Measurements from ENCODE around the gene RCN2.

The RCN2 gene

DNA sequence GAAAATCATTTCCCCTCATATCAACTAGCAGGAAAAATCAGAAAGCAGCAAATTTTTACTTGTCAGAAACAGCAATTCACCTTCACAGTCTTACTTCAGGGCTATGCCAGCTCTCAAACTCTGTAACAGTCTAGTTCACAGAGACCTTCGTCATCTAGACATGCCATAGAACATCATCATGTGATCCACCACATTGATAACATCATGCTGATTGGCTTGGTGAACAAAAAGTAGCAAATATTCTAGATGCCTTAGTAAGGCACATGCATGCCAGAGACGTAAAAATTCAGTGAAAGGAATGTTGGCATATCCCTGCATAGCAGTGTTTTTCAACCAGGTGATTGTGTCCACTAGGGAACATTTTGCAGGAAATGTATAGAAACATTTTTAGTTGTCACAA lies 17.8 kb upstream of the RCN2 start:
- no peaks in the 10 kb centered on the region for H3K9me3 ChIP-seq
- TF ChIP-seq, protein P1, sequence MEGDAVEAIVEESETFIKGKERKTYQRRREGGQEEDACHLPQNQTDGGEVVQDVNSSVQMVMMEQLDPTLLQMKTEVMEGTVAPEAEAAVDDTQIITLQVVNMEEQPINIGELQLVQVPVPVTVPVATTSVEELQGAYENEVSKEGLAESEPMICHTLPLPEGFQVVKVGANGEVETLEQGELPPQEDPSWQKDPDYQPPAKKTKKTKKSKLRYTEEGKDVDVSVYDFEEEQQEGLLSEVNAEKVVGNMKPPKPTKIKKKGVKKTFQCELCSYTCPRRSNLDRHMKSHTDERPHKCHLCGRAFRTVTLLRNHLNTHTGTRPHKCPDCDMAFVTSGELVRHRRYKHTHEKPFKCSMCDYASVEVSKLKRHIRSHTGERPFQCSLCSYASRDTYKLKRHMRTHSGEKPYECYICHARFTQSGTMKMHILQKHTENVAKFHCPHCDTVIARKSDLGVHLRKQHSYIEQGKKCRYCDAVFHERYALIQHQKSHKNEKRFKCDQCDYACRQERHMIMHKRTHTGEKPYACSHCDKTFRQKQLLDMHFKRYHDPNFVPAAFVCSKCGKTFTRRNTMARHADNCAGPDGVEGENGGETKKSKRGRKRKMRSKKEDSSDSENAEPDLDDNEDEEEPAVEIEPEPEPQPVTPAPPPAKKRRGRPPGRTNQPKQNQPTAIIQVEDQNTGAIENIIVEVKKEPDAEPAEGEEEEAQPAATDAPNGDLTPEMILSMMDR (IDR thresholded peaks at IDR 0.05; ENCODE audit: low read depth, low read length), result no peak
- no peaks in the 10 kb centered on the region for H3K36me3 ChIP-seq
- H3K4me1 ChIP-seq, result no peaks in the 10 kb centered on the region
- no peak overlapping the region for H3K4me3 ChIP-seq (ENCODE audit: low read depth, low read length)
- H3K27me3 ChIP-seq, result no peaks in the 10 kb centered on the region
- DNase-seq, result no peak

- TF ChIP-seq, protein P1 (IDR thresholded peaks at IDR 0.05; ENCODE audit: low read depth, low read length), result no peak
- no peaks in the 10 kb centered on the region for H3K36me3 ChIP-seq
- H3K4me1 ChIP-seq, result no peaks in the 10 kb centered on the region
- no peaks in the 10 kb centered on the region for H3K9me3 ChIP-seq
- no peak for DNase-seq
- no peak overlapping the region for H3K4me3 ChIP-seq (ENCODE audit: low read depth, low read length)
- no peaks in the 10 kb centered on the region for H3K27me3 ChIP-seq
Measured at GRCh38 chr15:76916369-76916768, 15.2 kb upstream of the RCN2 start.

DNA sequence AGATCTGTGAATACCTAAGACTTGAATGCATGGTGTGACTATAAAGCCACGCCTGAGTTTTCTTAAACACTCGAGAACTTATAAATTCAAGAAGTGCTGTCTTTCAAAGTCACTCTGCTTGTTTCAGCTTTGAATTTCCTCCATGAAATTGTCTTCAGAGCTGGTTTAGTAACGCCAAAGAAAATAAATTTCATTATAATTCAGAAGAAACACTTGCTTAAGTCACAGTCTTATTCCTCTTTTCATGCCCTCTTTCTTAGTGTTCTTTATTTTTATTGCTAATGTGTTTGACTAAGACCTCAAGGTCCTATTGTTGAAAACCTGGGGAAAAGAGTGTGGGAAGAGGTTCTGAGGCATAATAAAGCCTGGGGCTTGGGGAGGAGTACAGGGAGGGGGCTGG lies 3.3 kb upstream of the RCN2 start:
- Histone ChIP-seq H3K27me3 (no peaks in the 10 kb centered on the region), H3K4me3 (ENCODE audit: low read depth, low read length) (no peak overlapping the region), H3K4me1 (peaks cover 3% of the 10 kb centered on the region; the same call in 1 of the 2 replicates), H3K9me3 (no peaks in the 10 kb centered on the region), H3K36me3 (no peaks in the 10 kb centered on the region; the same call in 1 of the 2 replicates)
- DNase-seq, result no peak
- TF ChIP-seq, protein P1 (IDR thresholded peaks at IDR 0.05; ENCODE audit: low read depth, low read length), result no peak

DNA sequence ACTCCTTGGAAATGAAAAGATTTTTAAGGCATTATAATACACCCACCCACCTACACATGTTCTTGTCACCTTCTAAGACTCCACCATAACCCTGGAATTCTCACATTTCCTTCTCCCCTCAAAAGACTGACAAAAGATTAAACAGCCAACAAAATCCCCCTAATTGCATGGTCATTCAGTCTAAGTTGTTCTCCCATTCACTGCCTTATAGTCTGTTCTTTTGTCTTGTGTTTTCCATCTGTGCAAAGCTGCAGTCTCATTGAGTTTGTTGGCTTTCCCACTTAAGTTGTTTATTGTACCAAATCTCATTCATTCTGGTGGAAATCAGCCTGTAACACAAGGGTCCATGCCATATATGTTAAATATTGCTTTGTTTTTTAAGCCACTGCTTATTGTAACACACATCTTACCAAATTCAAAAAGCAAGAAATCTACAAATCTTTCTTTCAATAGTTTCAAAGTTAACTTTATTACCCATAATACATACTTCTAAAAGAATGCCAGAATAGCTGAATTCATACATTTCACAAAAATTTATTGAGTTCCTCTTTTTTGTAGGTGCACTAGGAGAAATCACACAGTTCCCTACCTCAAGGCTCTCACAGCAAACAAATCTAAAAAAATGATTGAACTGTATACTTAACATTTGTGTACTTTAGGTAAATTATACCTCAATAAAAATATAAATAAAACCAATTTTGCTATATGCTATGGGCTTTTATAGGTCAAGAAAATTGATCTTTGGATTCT lies 2.4 kb upstream of the RCN2 start:
- TF ChIP-seq, protein P1 (IDR thresholded peaks at IDR 0.05; ENCODE audit: low read depth, low read length), result no peak
- DNase-seq, result no peak
- Histone ChIP-seq H3K36me3 (no peaks in the 10 kb centered on the region; the same call in 1 of the 2 replicates), H3K4me3 (ENCODE audit: low read depth, low read length) (no peak overlapping the region), H3K27me3 (no peaks in the 10 kb centered on the region), H3K4me1 (peaks cover 3% of the 10 kb centered on the region; the same call in 1 of the 2 replicates), H3K9me3 (no peaks in the 10 kb centered on the region)

GRCh38 chr15:76930831-76931396 lies 635 bp upstream of the RCN2 start:
- peaks cover 8% of the 10 kb centered on the region for H3K36me3 ChIP-seq
- no peaks in the 10 kb centered on the region for H3K9me3 ChIP-seq
- H3K27me3 ChIP-seq, result no peaks in the 10 kb centered on the region
- DNase-seq, result no peak
- TF ChIP-seq, protein P1 (IDR thresholded peaks at IDR 0.05; ENCODE audit: low read depth, low read length), result no peak
- peak overlapping the region; percentile 67 for H3K4me3 ChIP-seq (ENCODE audit: low read depth, low read length)
- peaks cover 3% of the 10 kb centered on the region; the same call in 1 of the 2 replicates for H3K4me1 ChIP-seq

All from BE2C (cell line).